ENCODE measurements around the gene KPNA5. TPM values are rescaled to one million over a fixed set of nuclear protein-coding genes. Genes with fewer than 3 reads are reported as not detected.

The KPNA5 gene
- polyA plus RNA-seq, 1 donor from 2014 or later, result 48.5 TPM

DNA sequence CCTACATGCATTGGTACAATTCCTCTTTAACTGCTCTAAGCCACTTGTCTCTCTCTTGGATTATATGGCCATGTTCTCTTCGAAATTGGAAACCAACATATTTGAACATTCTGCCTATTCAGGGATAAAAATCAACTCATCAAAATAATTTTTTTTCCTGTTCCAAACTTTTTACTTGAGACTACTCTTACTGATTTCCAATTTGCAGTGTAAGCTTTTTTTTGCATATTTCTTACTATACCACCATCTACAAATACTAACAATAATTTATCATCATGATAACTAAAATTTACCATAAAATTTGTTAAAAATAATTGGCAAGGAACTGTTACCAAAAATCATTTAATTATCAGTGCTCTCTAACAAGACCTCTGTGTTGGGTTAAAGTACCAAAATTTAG is 91.4 kb downstream of the KPNA5 start:
- TF ChIP-seq TAF1 (IDR thresholded peaks at IDR 0.05; ENCODE audit: low read depth) (no peak), SMC3 (conservative IDR thresholded peaks at IDR 0.05; ENCODE audit: poor library complexity) (no peak), EZH2 (IDR thresholded peaks at IDR 0.05; ENCODE audit: borderline replicate concordance, insufficient read depth, low read length, poor library complexity, severe bottlenecking) (no peak), MXI1 (conservative IDR thresholded peaks at IDR 0.05; ENCODE audit: poor library complexity, severe bottlenecking) (no peak), EP300 (conservative IDR thresholded peaks at IDR 0.05; ENCODE audit: poor library complexity, severe bottlenecking) (no peak), POLR2AphosphoS5 (IDR thresholded peaks at IDR 0.05) (no peak)
- TF ChIP-seq, protein P1, sequence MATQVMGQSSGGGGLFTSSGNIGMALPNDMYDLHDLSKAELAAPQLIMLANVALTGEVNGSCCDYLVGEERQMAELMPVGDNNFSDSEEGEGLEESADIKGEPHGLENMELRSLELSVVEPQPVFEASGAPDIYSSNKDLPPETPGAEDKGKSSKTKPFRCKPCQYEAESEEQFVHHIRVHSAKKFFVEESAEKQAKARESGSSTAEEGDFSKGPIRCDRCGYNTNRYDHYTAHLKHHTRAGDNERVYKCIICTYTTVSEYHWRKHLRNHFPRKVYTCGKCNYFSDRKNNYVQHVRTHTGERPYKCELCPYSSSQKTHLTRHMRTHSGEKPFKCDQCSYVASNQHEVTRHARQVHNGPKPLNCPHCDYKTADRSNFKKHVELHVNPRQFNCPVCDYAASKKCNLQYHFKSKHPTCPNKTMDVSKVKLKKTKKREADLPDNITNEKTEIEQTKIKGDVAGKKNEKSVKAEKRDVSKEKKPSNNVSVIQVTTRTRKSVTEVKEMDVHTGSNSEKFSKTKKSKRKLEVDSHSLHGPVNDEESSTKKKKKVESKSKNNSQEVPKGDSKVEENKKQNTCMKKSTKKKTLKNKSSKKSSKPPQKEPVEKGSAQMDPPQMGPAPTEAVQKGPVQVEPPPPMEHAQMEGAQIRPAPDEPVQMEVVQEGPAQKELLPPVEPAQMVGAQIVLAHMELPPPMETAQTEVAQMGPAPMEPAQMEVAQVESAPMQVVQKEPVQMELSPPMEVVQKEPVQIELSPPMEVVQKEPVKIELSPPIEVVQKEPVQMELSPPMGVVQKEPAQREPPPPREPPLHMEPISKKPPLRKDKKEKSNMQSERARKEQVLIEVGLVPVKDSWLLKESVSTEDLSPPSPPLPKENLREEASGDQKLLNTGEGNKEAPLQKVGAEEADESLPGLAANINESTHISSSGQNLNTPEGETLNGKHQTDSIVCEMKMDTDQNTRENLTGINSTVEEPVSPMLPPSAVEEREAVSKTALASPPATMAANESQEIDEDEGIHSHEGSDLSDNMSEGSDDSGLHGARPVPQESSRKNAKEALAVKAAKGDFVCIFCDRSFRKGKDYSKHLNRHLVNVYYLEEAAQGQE (IDR thresholded peaks at IDR 0.05; ENCODE audit: borderline replicate concordance), result no peak
- TF ChIP-seq, protein P2, sequence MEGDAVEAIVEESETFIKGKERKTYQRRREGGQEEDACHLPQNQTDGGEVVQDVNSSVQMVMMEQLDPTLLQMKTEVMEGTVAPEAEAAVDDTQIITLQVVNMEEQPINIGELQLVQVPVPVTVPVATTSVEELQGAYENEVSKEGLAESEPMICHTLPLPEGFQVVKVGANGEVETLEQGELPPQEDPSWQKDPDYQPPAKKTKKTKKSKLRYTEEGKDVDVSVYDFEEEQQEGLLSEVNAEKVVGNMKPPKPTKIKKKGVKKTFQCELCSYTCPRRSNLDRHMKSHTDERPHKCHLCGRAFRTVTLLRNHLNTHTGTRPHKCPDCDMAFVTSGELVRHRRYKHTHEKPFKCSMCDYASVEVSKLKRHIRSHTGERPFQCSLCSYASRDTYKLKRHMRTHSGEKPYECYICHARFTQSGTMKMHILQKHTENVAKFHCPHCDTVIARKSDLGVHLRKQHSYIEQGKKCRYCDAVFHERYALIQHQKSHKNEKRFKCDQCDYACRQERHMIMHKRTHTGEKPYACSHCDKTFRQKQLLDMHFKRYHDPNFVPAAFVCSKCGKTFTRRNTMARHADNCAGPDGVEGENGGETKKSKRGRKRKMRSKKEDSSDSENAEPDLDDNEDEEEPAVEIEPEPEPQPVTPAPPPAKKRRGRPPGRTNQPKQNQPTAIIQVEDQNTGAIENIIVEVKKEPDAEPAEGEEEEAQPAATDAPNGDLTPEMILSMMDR (IDR thresholded peaks at IDR 0.05; ENCODE audit: poor library complexity, severe bottlenecking), result no peak
- Histone ChIP-seq H3K9me3 (ENCODE audit: low read length) (no peaks in the 10 kb centered on the region), H4K20me1 (ENCODE audit: insufficient read depth) (no peaks in the 10 kb centered on the region), H3K36me3 (ENCODE audit: insufficient read depth, low read length) (no peaks in the 10 kb centered on the region), H3K9me2 (ENCODE audit: insufficient read depth, low read length) (no peaks in the 10 kb centered on the region), H3K27ac (ENCODE audit: low read length) (no peak overlapping the region), H3K4me2 (ENCODE audit: low read length) (no peak overlapping the region), H3K27me3 (ENCODE audit: insufficient read depth, low read depth, low read length) (no peaks in the 10 kb centered on the region), H3F3A (ENCODE audit: insufficient read depth, low read length, poor library complexity, severe bottlenecking) (no peaks in the 10 kb centered on the region), H2AFZ (ENCODE audit: low read depth, low read length) (no peak overlapping the region), H3K4me3 (ENCODE audit: low read length) (no peak overlapping the region), H3K9ac (ENCODE audit: low read length) (no peak overlapping the region), H3K79me2 (replicated peaks; ENCODE audit: insufficient read depth, low read length) (no peaks in the 10 kb centered on the region)

DNA sequence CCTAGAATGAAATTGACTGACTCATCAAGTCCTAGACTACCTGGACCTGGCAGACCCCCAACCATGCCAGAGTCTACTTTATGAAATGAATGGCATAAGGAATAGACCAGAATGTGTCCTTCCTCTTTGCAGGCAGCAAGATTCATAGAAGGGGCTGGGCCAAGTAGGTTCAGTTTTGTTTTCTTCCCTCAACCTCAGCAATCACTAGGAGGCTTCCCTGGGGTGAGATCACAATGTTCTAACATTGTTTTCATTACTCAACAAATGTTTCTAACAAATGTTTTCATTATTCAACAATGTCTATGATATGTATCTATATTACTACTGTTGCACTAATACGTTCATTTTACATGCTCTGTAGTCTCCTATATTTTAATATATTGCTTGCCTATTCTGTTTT is 92.9 kb downstream of the KPNA5 start:
- Histone ChIP-seq H3K27me3 (ENCODE audit: insufficient read depth, low read depth, low read length) (no peaks in the 10 kb centered on the region), H3F3A (ENCODE audit: insufficient read depth, low read length, poor library complexity, severe bottlenecking) (no peaks in the 10 kb centered on the region), H2AFZ (ENCODE audit: low read depth, low read length) (no peak overlapping the region), H4K20me1 (ENCODE audit: insufficient read depth) (no peaks in the 10 kb centered on the region), H3K36me3 (ENCODE audit: insufficient read depth, low read length) (no peaks in the 10 kb centered on the region), H3K79me2 (replicated peaks; ENCODE audit: insufficient read depth, low read length) (no peaks in the 10 kb centered on the region), H3K9me3 (ENCODE audit: low read length) (no peaks in the 10 kb centered on the region), H3K9me2 (ENCODE audit: insufficient read depth, low read length) (no peaks in the 10 kb centered on the region), H3K4me2 (ENCODE audit: low read length) (no peak overlapping the region), H3K9ac (ENCODE audit: low read length) (no peak overlapping the region), H3K27ac (ENCODE audit: low read length) (no peak overlapping the region), H3K4me3 (ENCODE audit: low read length) (no peak overlapping the region)
- TF ChIP-seq MXI1 (conservative IDR thresholded peaks at IDR 0.05; ENCODE audit: poor library complexity, severe bottlenecking) (no peak), SMC3 (conservative IDR thresholded peaks at IDR 0.05; ENCODE audit: poor library complexity) (no peak), TAF1 (IDR thresholded peaks at IDR 0.05; ENCODE audit: low read depth) (no peak), RAD21 (conservative IDR thresholded peaks at IDR 0.05) (no peak), EZH2 (IDR thresholded peaks at IDR 0.05; ENCODE audit: borderline replicate concordance, insufficient read depth, low read length, poor library complexity, severe bottlenecking) (no peak), EP300 (conservative IDR thresholded peaks at IDR 0.05; ENCODE audit: poor library complexity, severe bottlenecking) (no peak), POLR2AphosphoS5 (IDR thresholded peaks at IDR 0.05) (no peak)
- TF ChIP-seq, protein P2 (IDR thresholded peaks at IDR 0.05; ENCODE audit: poor library complexity, severe bottlenecking), result no peak
- TF ChIP-seq, protein P1 (IDR thresholded peaks at IDR 0.05; ENCODE audit: borderline replicate concordance), result no peak

Measured in neural cell (in vitro differentiated cells).